HG02938 (cell line): Measurements from ENCODE around the gene FBXL13.
"Not testable (repeated sequence)": the region's sequence is repeated elsewhere in the genome, so short reads cannot be mapped to it uniquely, and the experiment has no call there.

Experiments used
- ATAC-seq: cut with Tn5 transposase; IDR thresholded peaks from one replicate; pipeline ENCODE4 v1.9.1; 2021; ENCODE audit warnings: mild to moderate bottlenecking, moderate library complexity; ENCODE audit not compliant: unreplicated experiment

FBXL13 gene

DNA sequence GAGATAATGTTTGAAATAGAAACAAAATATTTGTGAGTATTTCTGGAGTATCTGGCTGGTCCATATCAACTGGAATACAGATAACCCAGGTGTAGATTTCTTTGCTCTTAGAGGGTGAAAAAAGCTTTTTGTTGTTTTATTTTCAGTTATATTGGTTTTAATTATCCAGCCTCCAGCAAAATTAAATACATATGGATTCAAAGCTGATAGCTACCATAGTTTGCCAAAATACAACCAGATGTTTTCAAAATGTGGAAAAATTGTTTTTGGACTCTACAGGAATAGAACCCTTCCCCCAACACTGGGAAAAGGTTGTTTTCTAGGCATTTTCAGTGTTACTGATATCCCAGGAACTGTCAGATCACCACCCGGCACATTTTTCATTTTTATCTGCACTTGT lies 131.7 kb downstream of the FBXL13 start:
- no peak for ATAC-seq

DNA sequence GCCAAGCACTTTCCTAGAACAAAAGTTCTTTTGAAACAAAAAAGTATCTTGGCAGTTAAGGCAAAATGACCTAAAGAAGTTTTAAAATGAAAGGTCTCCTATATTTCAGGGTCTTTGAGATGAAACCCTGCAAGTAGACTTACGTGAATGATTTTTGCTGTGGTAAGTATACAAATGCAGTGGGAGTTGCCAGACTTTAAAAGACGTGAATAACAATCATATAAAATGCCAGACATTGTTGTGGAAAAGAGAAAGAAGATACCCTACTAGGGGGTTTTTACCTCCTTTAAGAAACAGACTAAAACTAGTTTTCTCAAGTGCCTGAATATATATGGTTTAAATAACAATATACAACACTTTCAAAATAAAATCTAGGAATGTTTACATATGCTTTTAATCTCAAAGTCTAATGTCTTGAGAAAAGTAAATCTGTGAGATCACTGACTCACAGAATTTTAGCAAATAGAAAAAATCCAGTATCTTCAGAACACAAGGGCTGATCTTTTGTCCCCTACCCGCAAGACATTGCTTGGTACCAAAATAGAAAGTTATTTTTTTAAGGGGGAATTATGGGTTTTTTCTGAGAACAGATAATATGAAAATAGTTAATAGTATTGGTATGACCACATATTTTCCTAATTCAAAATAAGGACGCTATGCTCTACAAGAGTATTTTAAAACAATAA lies 132.3 kb downstream of the FBXL13 start:
- no peak for ATAC-seq

DNA sequence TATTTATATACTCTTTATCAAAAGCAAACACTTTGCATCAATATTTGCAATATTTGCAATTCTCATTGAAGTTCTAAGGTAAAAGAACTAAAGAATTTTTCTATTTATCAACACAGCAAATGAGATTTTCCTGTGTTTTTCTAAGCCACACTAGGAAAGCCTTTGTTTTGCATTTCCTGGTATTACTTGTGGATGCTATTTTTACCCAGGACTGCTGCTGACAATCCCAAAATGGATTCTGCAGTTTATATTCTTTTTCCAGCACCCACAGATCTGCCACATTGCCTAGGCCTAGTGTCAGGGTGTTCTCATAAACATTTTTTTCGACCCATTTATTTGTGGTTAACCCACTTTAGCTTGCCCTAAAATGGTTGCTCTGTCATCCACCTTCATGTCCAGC lies 135.9 kb downstream of the FBXL13 start:
- ATAC-seq = no peak

DNA sequence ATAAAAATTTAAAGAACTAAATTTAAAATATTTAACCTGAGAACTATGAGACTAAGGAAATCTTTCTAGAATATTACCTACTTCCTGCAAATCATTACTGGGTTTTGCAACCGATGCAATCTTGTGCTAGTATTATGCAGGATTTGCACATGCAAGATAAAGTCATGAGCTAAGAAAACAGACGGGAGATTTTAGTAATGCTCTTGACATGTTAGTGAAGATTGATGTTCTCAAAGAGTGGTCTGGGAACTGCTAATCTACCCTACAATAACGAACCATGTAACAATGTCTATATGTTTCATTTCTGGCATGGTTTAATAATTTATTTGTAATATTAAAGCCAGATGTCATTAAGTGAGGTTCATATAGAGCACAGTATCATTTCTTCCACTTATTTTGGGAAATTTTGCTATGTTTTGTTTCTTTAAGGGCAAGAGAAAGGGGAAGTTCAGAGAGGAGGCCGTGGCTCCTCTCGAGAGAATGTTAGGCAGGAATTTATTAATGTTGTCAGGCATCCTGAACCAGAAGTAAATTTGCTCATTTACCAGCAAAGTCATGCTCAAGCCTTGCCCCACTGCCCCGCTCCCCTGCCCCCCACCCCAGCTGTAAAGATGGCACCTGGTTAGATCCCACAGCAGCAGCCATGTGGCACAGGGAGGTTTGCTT lies 139.0 kb downstream of the FBXL13 start:
- ATAC-seq = no peak

- ATAC-seq = no peak
These were observed 139.9 kb downstream of the FBXL13 start for GRCh38 chr7:102934701-102935100.

- no peak for ATAC-seq
These were observed 140.4 kb downstream of the FBXL13 start for GRCh38 chr7:102934239-102934638.

DNA sequence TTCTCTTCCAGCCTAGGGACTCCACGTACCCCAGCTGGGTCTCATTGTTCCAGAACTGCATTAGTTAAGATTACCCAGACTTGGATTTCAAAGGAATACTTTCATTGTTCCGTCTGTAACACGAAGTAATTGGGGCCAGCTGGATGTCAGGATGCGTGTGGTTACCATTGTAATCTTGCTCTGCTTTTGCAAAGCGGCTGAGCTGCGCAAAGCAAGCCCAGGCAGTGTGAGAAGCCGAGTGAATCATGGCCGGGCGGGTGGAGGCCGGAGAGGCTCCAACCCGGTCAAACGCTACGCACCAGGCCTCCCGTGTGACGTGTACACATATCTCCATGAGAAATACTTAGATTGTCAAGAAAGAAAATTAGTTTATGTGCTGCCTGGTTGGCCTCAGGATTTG lies 140.8 kb downstream of the FBXL13 start:
- ATAC-seq = no peak

GRCh38 chr7:102931757-102932156 lies 142.8 kb downstream of the FBXL13 start:
- ATAC-seq = no peak

DNA sequence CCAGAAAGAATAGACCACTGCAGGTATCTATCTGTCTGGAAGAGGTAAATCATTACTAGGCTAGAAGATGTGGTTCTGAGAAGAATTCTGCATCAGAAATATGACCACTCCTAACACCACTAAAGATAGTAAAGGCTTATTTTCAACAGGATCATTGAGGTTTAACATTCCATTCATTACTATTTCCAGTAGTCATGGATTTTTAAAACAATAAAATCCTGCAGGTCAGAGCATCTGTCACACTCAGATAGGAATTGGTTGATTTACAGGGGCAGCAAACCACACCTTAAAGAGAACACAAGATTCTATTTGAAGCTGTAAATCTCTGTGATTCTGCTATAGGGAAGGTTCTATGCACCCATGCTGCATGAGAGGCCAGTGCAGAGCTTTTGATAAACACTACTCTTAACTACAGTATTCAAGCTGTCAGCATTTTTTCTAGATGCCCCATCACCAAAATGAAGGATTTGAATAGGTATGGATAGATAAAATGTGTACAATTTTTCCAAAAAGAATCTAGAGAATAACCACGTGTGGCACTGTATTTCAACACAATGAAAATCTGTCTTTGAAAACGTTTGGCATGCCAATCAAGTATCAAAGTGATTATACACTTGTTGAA lies 147.2 kb downstream of the FBXL13 start:
- no peak for ATAC-seq

DNA sequence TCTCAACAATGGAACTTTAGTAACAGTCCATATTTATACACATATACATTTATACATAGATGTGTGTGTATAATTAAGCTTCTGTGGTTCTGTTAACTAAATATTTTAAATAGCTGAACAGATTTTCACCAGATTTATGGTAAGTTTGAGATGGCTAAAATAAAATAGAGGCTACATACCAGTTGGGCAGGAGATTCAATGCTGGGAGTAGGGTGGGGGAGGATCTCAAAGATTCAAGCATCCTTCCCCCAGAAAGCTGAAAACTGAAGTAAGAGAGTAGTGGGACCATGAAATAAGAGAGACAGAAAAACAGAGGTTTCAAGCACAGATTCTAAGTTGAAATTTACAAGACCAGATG lies 147.8 kb downstream of the FBXL13 start:
- no peak for ATAC-seq

GRCh38 chr7:102925976-102926782 lies 148.4 kb downstream of the FBXL13 start:
- ATAC-seq = no peak

DNA sequence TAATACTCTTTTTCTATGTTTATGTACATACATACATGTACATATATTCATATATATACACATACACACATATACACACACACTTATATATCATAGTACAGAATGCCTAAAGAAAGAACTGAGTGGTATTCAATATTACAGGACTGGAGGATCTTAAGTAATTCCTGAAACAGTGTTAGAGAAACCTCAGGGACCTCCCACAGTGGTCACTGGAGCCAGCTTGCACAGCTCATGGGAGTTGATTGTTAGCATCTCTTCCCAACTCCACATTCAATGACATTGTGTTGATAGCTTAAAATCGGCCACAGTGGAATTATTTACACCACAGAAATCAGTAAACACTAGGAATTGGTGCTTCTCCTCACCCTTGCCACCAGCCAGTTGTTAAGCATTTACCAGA lies 155.8 kb downstream of the FBXL13 start:
- no peak for ATAC-seq

DNA sequence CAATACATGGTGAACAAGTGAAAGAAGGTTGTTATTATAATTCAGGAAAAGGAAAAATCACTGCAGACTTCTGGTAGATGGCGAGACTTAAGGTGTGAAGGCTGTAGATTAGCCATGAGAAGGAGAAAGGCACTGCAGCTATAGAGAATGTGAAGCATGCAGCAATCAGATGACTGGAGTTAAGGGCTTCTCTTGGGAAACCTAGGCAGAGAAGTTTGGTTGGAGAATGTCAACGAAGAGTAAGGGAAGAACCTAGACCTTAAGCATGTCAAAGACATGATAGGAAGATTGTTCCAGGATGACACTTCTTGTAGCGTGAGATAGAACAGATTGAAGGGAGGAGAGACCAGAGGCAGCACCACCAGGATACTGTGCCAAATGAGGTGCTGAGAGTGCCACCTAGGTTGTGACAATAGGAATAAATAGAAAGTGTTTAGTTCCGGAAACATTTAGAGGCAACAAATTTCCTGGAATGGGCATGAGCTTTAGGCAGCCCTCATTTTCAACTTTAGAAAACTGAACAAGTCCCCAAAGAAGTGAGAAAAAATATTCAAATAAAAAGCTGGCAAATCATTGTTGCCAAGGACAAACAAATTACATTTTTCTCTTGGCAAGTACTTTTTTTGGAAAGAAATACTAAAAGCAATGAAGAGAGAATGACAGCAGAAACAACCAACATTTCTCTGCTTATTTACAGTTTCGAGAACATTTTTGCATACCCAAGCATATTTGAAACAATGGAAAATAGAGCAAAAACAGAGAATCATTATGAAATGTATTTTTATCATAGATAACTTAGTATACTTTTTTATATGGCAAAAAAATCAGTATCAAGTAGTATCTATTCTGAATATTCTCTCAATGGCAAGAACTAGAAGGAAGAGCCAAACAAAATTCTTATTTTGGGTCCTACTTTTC lies 156.9 kb downstream of the FBXL13 start:
- no peak for ATAC-seq

GRCh38 chr7:102916881-102917280 lies 157.7 kb downstream of the FBXL13 start:
- no peak for ATAC-seq

DNA sequence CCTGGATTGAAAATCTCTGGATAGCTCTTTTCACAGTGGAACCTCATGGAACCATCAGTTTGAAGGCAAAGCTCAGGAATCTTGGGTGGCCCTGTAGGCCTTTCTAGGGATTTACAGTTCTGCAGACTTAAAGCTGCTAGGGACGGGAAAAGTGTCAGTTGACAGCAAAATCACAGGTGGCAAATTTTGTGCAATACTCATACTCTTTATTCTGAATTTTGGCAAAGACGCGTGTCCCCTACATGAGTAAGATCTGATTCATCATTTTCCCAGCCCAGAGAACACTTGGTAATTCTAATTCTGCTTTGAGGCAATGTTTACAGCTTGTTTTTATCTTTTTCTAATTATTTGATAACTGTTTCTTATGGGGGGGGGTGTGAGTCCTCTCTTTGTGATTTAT lies 158.2 kb downstream of the FBXL13 start:
- no peak for ATAC-seq

DNA sequence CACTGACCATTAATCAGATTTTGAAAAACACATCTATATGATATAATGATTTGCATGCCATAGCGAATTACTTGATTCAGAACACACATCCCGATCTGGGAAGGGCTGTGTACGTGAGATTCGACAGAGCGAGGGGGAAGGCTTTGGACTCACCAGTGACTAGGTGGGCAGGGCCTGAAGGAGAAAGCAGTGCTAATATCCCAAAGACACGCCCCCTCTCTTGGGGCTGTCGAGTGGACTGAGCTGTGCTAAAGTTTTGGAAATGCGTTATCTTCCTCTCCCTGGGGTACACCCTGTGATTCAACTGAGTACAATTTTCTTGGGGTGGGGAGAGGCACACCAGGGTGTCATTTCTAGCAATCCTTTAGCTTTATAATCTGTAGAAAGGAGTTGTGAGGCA lies 160.0 kb downstream of the FBXL13 start:
- ATAC-seq = no peak

DNA sequence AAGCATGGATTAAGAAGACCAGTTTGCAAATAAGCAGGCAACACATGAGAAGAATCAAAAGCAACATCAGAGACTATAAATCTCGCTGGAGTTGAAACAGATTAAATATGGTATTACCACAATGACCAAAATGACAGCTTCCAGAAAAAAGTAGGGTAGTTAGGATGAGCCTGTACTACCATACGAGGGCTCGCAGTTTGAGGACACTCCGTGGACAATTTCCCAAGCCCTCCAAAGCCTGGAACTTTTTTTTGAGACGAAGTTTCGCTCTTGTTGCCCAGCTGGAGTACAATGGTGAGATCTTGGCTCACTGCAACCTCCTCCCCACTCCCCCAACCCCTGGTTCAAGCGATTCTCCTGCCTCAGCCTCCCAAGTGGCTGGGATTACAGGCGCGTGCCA lies 160.8 kb downstream of the FBXL13 start:
- ATAC-seq = no peak

- no peak for ATAC-seq
These were observed 161.9 kb downstream of the FBXL13 start, which contains the start of gene LRRC17 for GRCh38 chr7:102912742-102913141. Gene LRRC17 (plus strand): TSS chr7:102913000. CDS start chr7:102933914, 20,914 bp downstream.

DNA sequence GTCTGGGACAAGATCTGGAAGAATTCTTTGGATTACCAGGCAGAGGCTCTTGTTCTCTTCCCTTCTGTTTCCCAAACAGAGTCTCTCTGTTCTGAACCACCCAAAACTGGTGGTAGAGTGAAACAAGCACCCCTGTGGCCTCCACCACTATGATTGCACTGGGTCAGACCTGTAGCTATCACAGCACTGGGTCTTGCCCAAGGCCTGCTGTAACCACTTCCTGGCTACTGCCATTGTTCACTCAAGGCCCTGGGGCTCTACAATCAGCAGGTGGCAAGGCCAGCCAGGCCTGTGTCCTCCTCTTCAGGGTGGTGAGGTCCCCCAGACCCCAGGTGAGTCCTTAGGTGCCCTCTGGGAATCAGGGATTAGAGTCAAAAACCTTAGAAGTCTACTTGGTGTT lies 165.9 kb downstream of the FBXL13 start:
- no peak for ATAC-seq

DNA sequence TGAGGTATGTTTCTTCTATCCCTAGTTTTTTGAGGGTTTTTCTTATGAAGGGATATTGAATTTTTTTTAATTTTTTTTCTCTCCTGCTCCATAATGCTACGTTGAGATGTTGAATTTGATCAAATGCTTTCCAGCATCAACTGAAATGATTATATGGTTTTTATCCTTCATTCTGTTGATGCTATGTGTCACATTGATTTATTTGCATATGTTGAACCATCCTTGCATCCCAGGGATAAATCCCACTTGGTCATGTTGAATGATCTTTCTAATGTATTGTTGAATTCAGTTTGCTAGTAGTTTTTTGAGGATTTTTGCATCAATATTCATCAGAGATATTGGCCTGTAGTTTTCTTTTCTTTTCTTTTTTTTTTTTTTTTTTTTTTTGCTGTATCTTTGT lies 171.0 kb downstream of the FBXL13 start:
- ATAC-seq = not testable (repeated sequence)
